Liver (tissue), 9 donors: ENCODE measurements around the gene PRDM5. TPM values are rescaled to one million over a fixed set of nuclear protein-coding genes. Genes with fewer than 3 reads are reported as not detected.

ENCODE experiments used
- DNase-seq: peaks from one replicate; pipeline ENCODE4 v3.0.0-alpha.2; 2017; ENCODE audit warnings: low spot score
- H3K27ac ChIP-seq, 2 donors: one replicate each; pipeline ENCODE4 v1.7.0; 2013; ENCODE audit warnings: inconsistent platforms in 2 of 2, low read length in 2 of 2, control low read depth in 1 of 2, low read depth in 1 of 2, mild to moderate bottlenecking in 1 of 2
- H3K27me3 ChIP-seq, 4 donors: one replicate each; pipeline versions ENCODE4 v1.6.1 to v1.7.0; 2013; ENCODE audit warnings: low read length in 3 of 4, inconsistent platforms in 1 of 4, mild to moderate bottlenecking in 1 of 4, moderate library complexity in 1 of 4; ENCODE audit not compliant: control insufficient read depth in 4 of 4, insufficient read depth in 4 of 4
- H3K36me3 ChIP-seq, 4 donors: one replicate each; pipeline versions ENCODE4 v1.6.1 to v1.7.0; 2013; ENCODE audit warnings: low read length in 3 of 4, mild to moderate bottlenecking in 3 of 4, low read depth in 1 of 4, moderate library complexity in 1 of 4; ENCODE audit not compliant: control insufficient read depth in 4 of 4, insufficient read depth in 3 of 4
- H3K4me1 ChIP-seq, 4 donors: one replicate each; pipeline versions ENCODE4 v1.6.1 to v1.7.0; 2013; ENCODE audit warnings: low read length in 3 of 4, mild to moderate bottlenecking in 3 of 4, moderate library complexity in 1 of 4; ENCODE audit not compliant: control insufficient read depth in 4 of 4, insufficient read depth in 4 of 4
- H3K4me3 ChIP-seq, 3 donors: one replicate each; pipeline versions ENCODE4 v1.6.1 to v1.7.0; 2013; ENCODE audit warnings: low read length in 3 of 3, control low read depth in 1 of 3, low read depth in 1 of 3, mild to moderate bottlenecking in 1 of 3
- H3K9ac ChIP-seq, 2 donors: one replicate each; pipeline ENCODE4 v1.7.0; 2013; ENCODE audit warnings: low read length in 2 of 2, mild to moderate bottlenecking in 2 of 2, moderate library complexity in 2 of 2, control low read depth in 1 of 2, low read depth in 1 of 2
- H3K9me3 ChIP-seq, 4 donors: one replicate each; pipeline versions ENCODE4 v1.6.1 to v1.7.0; 2013; ENCODE audit warnings: low read length in 3 of 4; ENCODE audit not compliant: control insufficient read depth in 4 of 4
- ATF3 ChIP-seq: IDR thresholded peaks from 2 replicates; pipeline ENCODE4 v1.6.1; 2016; ENCODE audit warnings: antibody characterized with exemption
- CTCF ChIP-seq: fragments of 150-350 bp; IDR thresholded peaks from 2 replicates; pipeline ENCODE4 v1.5.1; 2017; ENCODE audit warnings: improper control_type of control experiment, low read depth, low read length; ENCODE audit not compliant: missing input control
- EGR1 ChIP-seq, 2 donors: IDR thresholded peaks; 2 replicates each; pipeline ENCODE4 v1.6.1; 2016 to 2018; ENCODE audit warnings: antibody characterized with exemption in 2 of 2, low read depth in 2 of 2
- FOXA1 ChIP-seq: IDR thresholded peaks from 2 replicates; pipeline ENCODE4 v1.6.1; 2016; ENCODE audit warnings: antibody characterized with exemption
- FOXA2 ChIP-seq: IDR thresholded peaks from 2 replicates; pipeline ENCODE4 v1.6.1; 2016; ENCODE audit warnings: antibody characterized with exemption
- GABPA ChIP-seq, 2 donors: IDR thresholded peaks in 1 of 2; conservative IDR thresholded peaks in 1 of 2; 2 replicates each; pipeline ENCODE4 v1.6.1; 2016; ENCODE audit warnings: antibody characterized with exemption in 2 of 2, mild to moderate bottlenecking in 1 of 2, moderate library complexity in 1 of 2
- HNF4A ChIP-seq, 2 donors: conservative IDR thresholded peaks; 2 replicates each; pipeline ENCODE4 v1.6.1; 2016; ENCODE audit warnings: antibody characterized with exemption in 2 of 2, mild to moderate bottlenecking in 2 of 2
- HNF4G ChIP-seq: IDR thresholded peaks from 2 replicates; pipeline ENCODE4 v1.6.1; 2016; ENCODE audit warnings: antibody characterized with exemption
- JUND ChIP-seq, 2 donors: IDR thresholded peaks; 2 replicates each; pipeline ENCODE4 v1.6.1; 2016; ENCODE audit warnings: antibody characterized with exemption in 2 of 2
- MAX ChIP-seq: IDR thresholded peaks from 2 replicates; pipeline ENCODE4 v1.6.1; 2016; ENCODE audit warnings: antibody characterized with exemption
- NR2F2 ChIP-seq: IDR thresholded peaks from 2 replicates; pipeline ENCODE4 v1.6.1; 2016; ENCODE audit warnings: antibody characterized with exemption
- RAD21 ChIP-seq, 2 donors: IDR thresholded peaks; 2 replicates each; pipeline ENCODE4 v1.6.1; 2016; ENCODE audit warnings: antibody characterized with exemption in 2 of 2, mild to moderate bottlenecking in 2 of 2
- REST ChIP-seq: IDR thresholded peaks from 2 replicates; pipeline ENCODE4 v1.6.1; 2016; ENCODE audit warnings: antibody characterized with exemption, mild to moderate bottlenecking
- RXRA ChIP-seq, 2 donors: IDR thresholded peaks; 2 replicates each; pipeline ENCODE4 v1.6.1; 2017 to 2018; ENCODE audit warnings: antibody characterized with exemption in 2 of 2, mild to moderate bottlenecking in 1 of 2
- TAF1 ChIP-seq: conservative IDR thresholded peaks from 2 replicates; pipeline ENCODE4 v1.6.1; 2016; ENCODE audit warnings: antibody characterized with exemption, mild to moderate bottlenecking
- YY1 ChIP-seq: IDR thresholded peaks from 2 replicates; pipeline ENCODE4 v1.6.1; 2016; ENCODE audit warnings: antibody characterized with exemption, mild to moderate bottlenecking
- ZBTB33 ChIP-seq: IDR thresholded peaks from 2 replicates; pipeline ENCODE4 v1.6.1; 2016; ENCODE audit warnings: antibody characterized with exemption
- WGBS: extraction: QIAGEN DNeasy Blood & Tissue Kit; methylation state at CpG from one replicate; pipeline ENCODE4 v1.1.7; 2013; 5-methylcytosine and 5-hydroxymethylcytosine counted together
- polyA plus RNA-seq, 2 donors: library from polyadenylated mRNA; stranded (reverse) in 1 of 2; unstranded in 1 of 2; fragments of 200-250 nt in 1 of 2; fragments of >200 nt in 1 of 2; fragmentation: Nextera tagmentation in 1 of 2; extraction: Ambion mirVana in 1 of 2; gene quantifications; one replicate each; pipeline versions ENCODE4 v1.2.1 to v1.2.3, GENCODE V29; 2013 to 2015
- total RNA-seq, 2 donors: library from RNA; depleted of rRNA; stranded (reverse); fragments of >200 nt; gene quantifications; one replicate each; pipeline ENCODE4 v1.2.3, GENCODE V29; 2014
- donor health status: healthy.
- donor health status: healthy.
- donor health status: healthy.
- donor health status: healthy.
- donor health status: healthy.

The PRDM5 gene
- total and polyA plus RNA-seq, 4 donors = 0.17 to 4.0 (median 1.1) TPM

GRCh38 chr4:120926358-120927025 is 4.0 kb upstream of the PRDM5 start:
- no peak for DNase-seq
- Histone ChIP-seq H3K4me3 (no peak overlapping the region), H3K36me3 (no peaks in the 10 kb centered on the region), H3K27ac (no peak overlapping the region), H3K4me1 (peaks cover 0 to 15% (median 9%) of the 10 kb centered on the region in 4 donors), H3K27me3 (peaks cover 0 to 6% (median 2%) of the 10 kb centered on the region in 4 donors), H3K9ac (no peak overlapping the region), H3K9me3 (no peaks in the 10 kb centered on the region)
- no peak for TF ChIP-seq RAD21 (IDR thresholded peaks at IDR 0.05)
- no peak for TF ChIP-seq ATF3
- TF ChIP-seq HNF4G = no peak
- TF ChIP-seq YY1 = no peak
- no peak for TF ChIP-seq GABPA (IDR thresholded peaks at IDR 0.05 in 1 of 2, conservative IDR thresholded peaks at IDR 0.05 in 1 of 2)
- TF ChIP-seq MAX = no peak
- no peak for TF ChIP-seq HNF4A (conservative IDR thresholded peaks at IDR 0.05)
- TF ChIP-seq RXRA (IDR thresholded peaks at IDR 0.05) = no peak
- TF ChIP-seq NR2F2 = no peak
- TF ChIP-seq JUND (IDR thresholded peaks at IDR 0.05) = no peak
- no peak for TF ChIP-seq FOXA1
- TF ChIP-seq CTCF = no peak
- TF ChIP-seq EGR1 (IDR thresholded peaks at IDR 0.05; ENCODE audit: low read depth in 2 of 2) = no peak
- no peak for TF ChIP-seq ZBTB33
- WGBS = 84% methylated on average over 3 of the region's 3 CpGs

GRCh38 chr4:120924931-120925330 is 2.4 kb upstream of the PRDM5 start:
- Histone ChIP-seq H3K9ac (no peak overlapping the region), H3K36me3 (no peaks in the 10 kb centered on the region), H3K4me3 (no peak overlapping the region), H3K9me3 (no peaks in the 10 kb centered on the region), H3K27me3 (peaks cover 0 to 9% (median 4%) of the 10 kb centered on the region in 4 donors), H3K27ac (no peak overlapping the region), H3K4me1 (peaks cover 0 to 15% (median 9%) of the 10 kb centered on the region in 4 donors)
- TF ChIP-seq GABPA (IDR thresholded peaks at IDR 0.05 in 1 of 2, conservative IDR thresholded peaks at IDR 0.05 in 1 of 2) (no peak), RAD21 (IDR thresholded peaks at IDR 0.05) (no peak), TAF1 (no peak), RXRA (IDR thresholded peaks at IDR 0.05) (no peak), FOXA2 (no peak), EGR1 (IDR thresholded peaks at IDR 0.05; ENCODE audit: low read depth in 2 of 2) (no peak), REST (no peak), HNF4A (conservative IDR thresholded peaks at IDR 0.05) (no peak), FOXA1 (no peak), JUND (IDR thresholded peaks at IDR 0.05) (no peak), NR2F2 (no peak), YY1 (no peak)
- DNase-seq = no peak
- WGBS = 88% methylated on average over 3 of the region's 3 CpGs
